Activated naive CD4-positive, alpha-beta T cell treated with anti-CD3 and anti-CD28 coated beads, Interleukin-2, amount 10 ng/mL, durations not matched to agents 7 days and 5 days (primary cell): ENCODE data around the gene TECPR2.
"Not testable (repeated sequence)": the region's sequence is repeated elsewhere in the genome, so short reads cannot be mapped to it uniquely, and the experiment has no call there.

Source experiments
- CTCF ChIA-PET: fragments of 350-600 bp; sonication (Branson Sonifier 250); formaldehyde crosslinking; loops from one replicate; lab custom pipeline; 2021; ENCODE audit warnings: antibody characterized with exemption; lab: Charles Lee
- DNase-seq: peaks from one replicate; pipeline ENCODE4 v3.0.0-alpha.2; 2020
- H3K27ac Mint-ChIP-seq: one replicate; pipeline ENCODE4 v1.8.0; 2021; ENCODE audit warnings: mild to moderate bottlenecking, moderate library complexity, mixed read lengths
- H3K27me3 Mint-ChIP-seq: one replicate; pipeline ENCODE4 v1.8.0; 2021; ENCODE audit warnings: mild to moderate bottlenecking, mixed read lengths
- H3K36me3 Mint-ChIP-seq: one replicate; pipeline ENCODE4 v1.8.0; 2021; ENCODE audit warnings: mixed read lengths
- H3K4me1 Mint-ChIP-seq: one replicate; pipeline ENCODE4 v1.8.0; 2021; ENCODE audit warnings: mixed read lengths
- H3K4me3 Mint-ChIP-seq: one replicate; pipeline ENCODE4 v1.8.0; 2021; ENCODE audit warnings: mild to moderate bottlenecking, moderate library complexity, mixed read lengths
- H3K9me3 Mint-ChIP-seq: one replicate; pipeline ENCODE4 v1.8.0; 2021; ENCODE audit warnings: mixed read lengths

The TECPR2 gene

GRCh38 chr14:102537981-102538601, 175.3 kb downstream of the TECPR2 start:
- Mint-ChIP-seq H3K4me3 (no peak overlapping the region), H3K4me1 (no peaks in the 10 kb centered on the region), H3K9me3 (no peaks in the 10 kb centered on the region), H3K27ac (no peak overlapping the region), H3K27me3 (peaks cover 19% of the 10 kb centered on the region), H3K36me3 (no peaks in the 10 kb centered on the region)
- CTCF ChIA-PET = no interaction called here
- DNase-seq = no peak

- no peak for DNase-seq
- no peaks in the 10 kb centered on the region for H3K4me1 Mint-ChIP-seq
- H3K27ac Mint-ChIP-seq = no peak overlapping the region
- H3K9me3 Mint-ChIP-seq = no peaks in the 10 kb centered on the region
- H3K4me3 Mint-ChIP-seq = no peak overlapping the region
- CTCF ChIA-PET = no interaction called here
- H3K27me3 Mint-ChIP-seq = peaks cover 26% of the 10 kb centered on the region
- H3K36me3 Mint-ChIP-seq = no peaks in the 10 kb centered on the region
Measured at GRCh38 chr14:102538602-102539543, 176.1 kb downstream of the TECPR2 start.

DNA sequence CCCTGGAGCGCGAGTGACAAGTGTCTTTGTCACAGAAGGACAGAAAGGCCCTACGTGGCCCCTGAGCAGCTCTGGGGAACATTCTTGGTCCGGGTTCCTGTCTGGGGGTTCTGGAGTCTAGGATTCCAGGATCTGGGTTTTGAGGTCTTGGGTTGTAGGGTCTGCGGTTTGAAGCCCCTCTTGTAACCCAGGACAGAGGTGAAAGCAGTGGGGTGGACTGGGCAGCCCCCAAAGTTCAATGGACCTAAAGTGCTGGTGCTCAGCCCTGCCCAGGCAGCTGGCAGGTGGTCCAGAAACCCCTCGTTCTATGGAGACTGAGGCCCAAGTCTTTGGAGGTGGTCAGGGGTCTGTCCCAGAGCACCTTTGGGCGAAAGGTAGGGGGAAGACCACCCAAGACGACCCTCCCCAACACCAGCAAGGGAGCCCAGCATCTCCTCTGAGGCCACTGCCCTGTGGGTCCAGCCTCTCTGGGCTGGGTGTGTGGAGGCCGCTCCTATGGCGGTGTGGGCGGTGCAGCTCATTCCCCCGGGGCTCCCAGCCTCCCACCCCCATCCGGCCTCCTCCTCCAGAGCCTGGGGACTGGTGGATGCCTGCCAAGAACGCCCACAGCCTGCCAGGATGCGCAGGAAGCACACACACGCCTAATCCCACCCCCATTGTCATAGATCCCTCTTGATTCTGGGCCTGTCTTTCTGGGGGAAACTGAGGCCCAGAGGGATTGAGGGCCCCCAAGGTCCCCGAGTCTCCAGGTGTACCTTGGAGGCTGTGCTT, 177.0 kb downstream of the TECPR2 start:
- Mint-ChIP-seq H3K27me3 (peaks cover 35% of the 10 kb centered on the region), H3K9me3 (no peaks in the 10 kb centered on the region), H3K4me3 (no peak overlapping the region), H3K36me3 (no peaks in the 10 kb centered on the region), H3K27ac (no peak overlapping the region), H3K4me1 (peaks cover 3% of the 10 kb centered on the region)
- no peak for DNase-seq
- CTCF ChIA-PET = no interaction called here

DNA sequence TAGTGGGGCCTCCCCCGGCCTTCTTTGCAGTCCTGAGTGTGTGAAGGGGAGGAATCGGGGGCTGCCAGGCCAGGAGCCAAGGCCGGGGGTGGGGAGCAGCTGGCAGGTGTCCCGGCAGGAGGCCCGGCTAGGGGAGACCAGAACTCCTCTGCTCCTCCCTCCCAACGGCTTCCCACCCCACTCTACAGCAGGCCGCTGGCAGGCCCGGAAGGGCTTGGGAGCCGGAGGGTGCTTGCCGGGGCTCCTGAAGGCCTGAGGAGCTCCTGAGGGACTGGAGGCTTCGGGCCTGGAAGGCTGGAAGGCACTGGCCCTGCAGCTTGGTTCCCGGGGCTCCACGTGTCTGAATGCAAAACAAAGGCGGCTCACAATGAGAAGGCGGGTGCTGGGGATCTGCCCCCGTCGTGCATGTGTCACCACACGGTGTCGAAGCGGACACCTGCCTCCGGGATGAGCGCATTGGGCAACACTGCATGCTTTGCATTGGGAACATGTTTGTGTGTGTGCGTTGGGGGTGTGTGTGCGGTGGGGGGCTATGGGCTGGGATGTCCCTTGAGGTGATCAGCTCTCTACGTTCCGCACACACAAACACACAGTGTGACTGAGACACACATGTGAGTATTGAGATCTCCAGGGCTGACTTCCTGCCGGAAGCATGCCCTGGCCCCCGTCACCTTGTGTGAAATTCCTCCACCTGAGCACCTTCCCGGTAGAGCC, 177.7 kb downstream of the TECPR2 start:
- Mint-ChIP-seq H3K9me3 (no peaks in the 10 kb centered on the region), H3K4me1 (peaks cover 7% of the 10 kb centered on the region), H3K27me3 (peaks cover 39% of the 10 kb centered on the region), H3K27ac (no peak overlapping the region), H3K4me3 (no peak overlapping the region), H3K36me3 (no peaks in the 10 kb centered on the region)
- no peak for DNase-seq
- CTCF ChIA-PET = no interaction called here

GRCh38 chr14:102541029-102541491, 178.3 kb downstream of the TECPR2 start:
- H3K36me3 Mint-ChIP-seq, H3K4me1 Mint-ChIP-seq, DNase-seq, H3K27ac Mint-ChIP-seq, CTCF ChIA-PET, H3K4me3 Mint-ChIP-seq, H3K9me3 Mint-ChIP-seq: not testable (repeated sequence)
- H3K27me3 Mint-ChIP-seq = peaks cover 44% of the 10 kb centered on the region

DNA sequence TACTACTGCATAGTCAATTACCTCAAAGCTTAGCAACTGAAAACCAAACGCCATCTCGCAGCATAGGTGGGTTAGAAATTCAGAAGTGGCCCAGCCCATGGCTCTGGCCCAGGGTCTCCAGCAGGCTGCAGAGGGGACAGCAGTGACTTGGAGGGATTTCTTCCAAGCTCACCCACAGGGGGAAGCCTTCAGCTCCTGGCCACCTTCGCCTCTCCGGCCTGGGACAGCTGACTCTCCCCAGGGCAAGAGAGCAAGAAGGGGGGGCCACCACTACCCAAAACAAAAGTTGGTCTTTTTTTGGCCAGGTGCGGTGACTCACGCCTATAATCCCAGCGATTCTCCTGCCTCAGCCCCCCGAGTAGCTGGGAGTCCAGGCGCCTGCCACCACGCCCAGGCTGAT, 179.0 kb downstream of the TECPR2 start:
- CTCF ChIA-PET = no interaction called here
- no peak overlapping the region for H3K27ac Mint-ChIP-seq
- no peak overlapping the region for H3K4me3 Mint-ChIP-seq

GRCh38 chr14:102544046-102544746, 181.5 kb downstream of the TECPR2 start:
- CTCF ChIA-PET = no interaction called here

More for the DNA sequence above, 179.0 kb downstream of the TECPR2 start:
- Mint-ChIP-seq H3K27me3 (peaks cover 51% of the 10 kb centered on the region), H3K4me1 (peaks cover 7% of the 10 kb centered on the region), H3K9me3 (no peaks in the 10 kb centered on the region), H3K36me3 (no peaks in the 10 kb centered on the region)
- no peak for DNase-seq

GRCh38 chr14:102544747-102545460, 182.2 kb downstream of the TECPR2 start:
- Mint-ChIP-seq H3K27me3 (peaks cover 78% of the 10 kb centered on the region), H3K36me3 (no peaks in the 10 kb centered on the region), H3K4me3 (peak overlapping the region; percentile 26), H3K9me3 (peaks cover 5% of the 10 kb centered on the region), H3K4me1 (peaks cover 7% of the 10 kb centered on the region), H3K27ac (no peak overlapping the region)
- DNase-seq = peak; percentile 64
- CTCF ChIA-PET = no interaction called here

More at GRCh38 chr14:102544046-102544746, 181.5 kb downstream of the TECPR2 start:
- Mint-ChIP-seq H3K4me1 (peaks cover 7% of the 10 kb centered on the region), H3K9me3 (peaks cover 5% of the 10 kb centered on the region), H3K36me3 (no peaks in the 10 kb centered on the region), H3K4me3 (peak overlapping the region; percentile 13), H3K27me3 (peaks cover 71% of the 10 kb centered on the region), H3K27ac (no peak overlapping the region)
- no peak for DNase-seq

- peaks cover 85% of the 10 kb centered on the region for H3K27me3 Mint-ChIP-seq
- peaks cover 5% of the 10 kb centered on the region for H3K9me3 Mint-ChIP-seq
- H3K36me3 Mint-ChIP-seq = no peaks in the 10 kb centered on the region
- peak overlapping the region; percentile 26 for H3K4me3 Mint-ChIP-seq
- DNase-seq = no peak
- CTCF ChIA-PET = no interaction called here
- H3K4me1 Mint-ChIP-seq = peaks cover 7% of the 10 kb centered on the region
- no peak overlapping the region for H3K27ac Mint-ChIP-seq
Measured at GRCh38 chr14:102545461-102546265, 182.9 kb downstream of the TECPR2 start.

GRCh38 chr14:102548616-102549240, 186.0 kb downstream of the TECPR2 start:
- H3K27me3 Mint-ChIP-seq = peaks cover 80% of the 10 kb centered on the region
- H3K36me3 Mint-ChIP-seq = no peaks in the 10 kb centered on the region
- no peak overlapping the region for H3K27ac Mint-ChIP-seq
- H3K9me3 Mint-ChIP-seq = peaks cover 5% of the 10 kb centered on the region
- DNase-seq = no peak
- H3K4me3 Mint-ChIP-seq = no peak overlapping the region
- peaks cover 7% of the 10 kb centered on the region for H3K4me1 Mint-ChIP-seq
- CTCF ChIA-PET = interaction anchor here (1.1 kb wide), 1 partner anchor 46 kb away, joined by 6 read pairs; no protein-coding TSS in a partner anchor

DNA sequence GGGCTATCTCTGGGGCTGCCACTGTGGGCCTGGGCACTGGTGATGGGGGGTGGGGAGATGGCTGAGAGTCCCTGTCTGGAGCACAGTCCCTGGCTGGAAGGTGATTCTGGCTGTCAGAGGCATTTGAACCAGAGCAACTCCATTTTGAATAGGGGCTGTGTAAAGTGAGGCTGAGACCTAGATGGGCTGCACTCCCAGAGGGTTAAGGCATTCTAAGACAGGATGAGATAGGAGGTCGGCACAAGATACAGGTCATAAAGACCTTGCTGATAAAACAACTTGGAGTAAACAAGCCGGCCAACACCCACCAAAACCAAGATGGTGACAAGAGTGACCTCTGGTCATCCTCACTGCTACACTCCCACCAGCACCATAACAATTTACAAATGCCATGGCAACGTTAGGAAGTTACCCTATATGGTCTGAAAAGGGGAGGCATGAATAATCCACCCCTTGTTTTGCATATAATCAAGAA, 188.2 kb downstream of the TECPR2 start:
- DNase-seq, H3K4me1 Mint-ChIP-seq, CTCF ChIA-PET, H3K4me3 Mint-ChIP-seq, H3K27ac Mint-ChIP-seq, H3K9me3 Mint-ChIP-seq, H3K36me3 Mint-ChIP-seq: not testable (repeated sequence)
- H3K27me3 Mint-ChIP-seq = peaks cover 61% of the 10 kb centered on the region
